ENCODE results near the gene OR10A5.
"Not testable (repeated sequence)": the region's sequence is repeated elsewhere in the genome, so short reads cannot be mapped to it uniquely, and the experiment has no call there.

Gene OR10A5

GRCh38 chr11:6876325-6876724, 30.8 kb downstream of the OR10A5 start, which contains the start of gene OR10A4:
TSS of gene OR10A4 (plus strand) at chr11:6876625. CDS start at chr11:6876648, 23 bp downstream.
- no peak for DNase-seq

DNA sequence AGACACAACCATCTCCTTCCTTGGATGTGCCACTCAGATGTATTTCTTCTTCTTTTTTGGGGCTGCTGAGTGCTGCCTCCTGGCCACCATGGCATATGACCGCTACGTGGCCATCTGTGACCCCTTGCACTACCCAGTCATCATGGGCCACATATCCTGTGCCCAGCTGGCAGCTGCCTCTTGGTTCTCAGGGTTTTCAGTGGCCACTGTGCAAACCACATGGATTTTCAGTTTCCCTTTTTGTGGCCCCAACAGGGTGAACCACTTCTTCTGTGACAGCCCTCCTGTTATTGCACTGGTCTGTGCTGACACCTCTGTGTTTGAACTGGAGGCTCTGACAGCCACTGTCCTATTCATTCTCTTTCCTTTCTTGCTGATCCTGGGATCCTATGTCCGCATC, 31.4 kb downstream of the OR10A5 start:
- no peak for DNase-seq

DNA sequence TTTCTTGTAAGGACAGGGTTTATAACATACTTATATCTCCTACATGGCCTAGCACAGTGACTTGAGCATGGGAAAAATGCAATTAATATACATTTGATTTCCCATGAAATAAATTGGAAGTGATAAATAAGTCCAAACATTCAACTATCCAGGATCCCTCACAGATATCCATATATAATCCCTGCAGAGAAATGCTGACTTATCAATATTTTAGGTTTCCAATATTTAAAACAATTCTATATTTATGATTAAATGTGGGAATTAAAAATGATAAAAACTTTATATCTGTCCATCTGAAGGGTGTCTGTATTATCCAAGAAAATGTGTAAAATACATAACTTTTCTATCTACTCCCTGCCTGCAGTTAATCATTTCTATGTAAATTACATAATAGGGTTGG, 37.3 kb downstream of the OR10A5 start:
- no peak for DNase-seq

GRCh38 chr11:6887711-6888110, 42.2 kb downstream of the OR10A5 start:
- not testable (repeated sequence) for DNase-seq

GRCh38 chr11:6888830-6889229, 43.3 kb downstream of the OR10A5 start:
- DNase-seq, result no peak

- no peak for DNase-seq
These were observed 44.4 kb downstream of the OR10A5 start for GRCh38 chr11:6889835-6890234.

DNA sequence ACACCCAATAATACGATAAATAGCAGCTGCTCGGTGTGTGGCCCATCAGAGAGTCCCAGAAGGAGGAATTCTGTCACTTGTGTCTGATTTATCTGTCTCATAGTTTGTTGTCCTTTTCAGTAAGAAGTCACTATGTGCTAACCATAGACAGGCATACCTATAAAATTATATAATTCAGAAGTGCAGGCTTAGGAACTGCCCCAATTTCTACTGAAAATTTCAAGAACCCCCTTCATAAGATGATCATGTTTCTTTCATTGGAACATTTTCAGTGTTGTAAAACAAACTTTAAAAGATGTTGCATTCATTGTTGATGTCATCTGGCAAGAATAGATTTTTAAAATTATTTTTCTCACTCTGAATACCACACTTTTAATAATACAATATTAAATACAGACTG, 46.9 kb downstream of the OR10A5 start, which contains the start of gene OR2D2:
Gene OR2D2, minus strand, starts transcription at position 101 of the 400 bp plus-strand sequence. Its CDS starts 0 bp downstream, at position 101.
- DNase-seq, result no peak

- no peak for DNase-seq
These were observed 48.6 kb downstream of the OR10A5 start for GRCh38 chr11:6894097-6894496.

GRCh38 chr11:6895010-6895409, 49.5 kb downstream of the OR10A5 start:
- no peak for DNase-seq
